GM12878 (cell line): ENCODE results near the gene UBTF. TPM values are rescaled to one million over a fixed set of nuclear protein-coding genes. Genes with fewer than 3 reads are reported as not detected.
A peak's percentile ranks its signal among the peaks of the same experiment; 100 is the strongest.

Experiments
- CHD2 ChIP-seq: IDR thresholded peaks from 2 replicates; pipeline ENCODE4 v1.6.1; 2011; ENCODE audit warnings: low read depth, low read length, improper control_type of control experiment, borderline replicate concordance
- HCFC1 ChIP-seq: fragments of 150-350 bp; IDR thresholded peaks from 2 replicates; pipeline ENCODE4 v1.6.1; 2014; ENCODE audit warnings: low read length
- HDAC2 ChIP-seq: fragments of 200-600 bp; sonication (generic); IDR thresholded peaks from 2 replicates; pipeline ENCODE4 v1.6.1; 2017
- IKZF2 ChIP-seq, 2 experiments: fragments of 450-650 bp; IDR thresholded peaks; 2 replicates each; pipeline ENCODE4 v1.6.1; 2017; ENCODE audit warnings: mild to moderate bottlenecking in 2 of 2, moderate library complexity in 2 of 2
- MXI1 ChIP-seq: fragments of 150-350 bp; IDR thresholded peaks from 2 replicates; pipeline ENCODE4 v1.6.1; 2011; ENCODE audit warnings: low read depth, mild to moderate bottlenecking, inconsistent platforms, low read length, improper control_type of control experiment
- NR2F1 ChIP-seq: fragments of 450-650 bp; conservative IDR thresholded peaks from 2 replicates; pipeline ENCODE4 v1.6.1; 2017; ENCODE audit warnings: mild to moderate bottlenecking
- RAD21 ChIP-seq: IDR thresholded peaks from 2 replicates; pipeline ENCODE4 v1.6.1; 2011; ENCODE audit warnings: mild to moderate bottlenecking, low read depth, low read length, moderate library complexity; ENCODE audit not compliant: insufficient read depth
- RELA ChIP-seq: fragments of 450-650 bp; IDR thresholded peaks from 2 replicates; pipeline ENCODE4 v1.8.0; 2014; ENCODE audit warnings: borderline replicate concordance; ENCODE audit not compliant: partially characterized antibody
- SPI1 ChIP-seq: IDR thresholded peaks from 2 replicates; pipeline ENCODE4 v1.6.1; 2011; ENCODE audit warnings: low read depth, mild to moderate bottlenecking, low read length, moderate library complexity, borderline replicate concordance; ENCODE audit not compliant: insufficient read depth
- TAF1 ChIP-seq: IDR thresholded peaks from 2 replicates; pipeline ENCODE4 v1.6.1; 2011; ENCODE audit warnings: mild to moderate bottlenecking, low read depth, low read length, borderline replicate concordance
- TBL1XR1 ChIP-seq: IDR thresholded peaks from 2 replicates; pipeline ENCODE4 v1.6.1; 2012; ENCODE audit warnings: low read depth, low read length, improper control_type of control experiment
- polyA plus RNA-seq, 11 experiments: library from polyadenylated mRNA; depleted of rRNA in 4 of 11; unstranded in 6 of 11; stranded (reverse) in 5 of 11; fragments of >200 nt; fragmentation: Nextera tagmentation in 4 of 11; fragmentation: Illumina TruSeq in 1 of 11; extraction: Ambion mirVana in 4 of 11; extraction: Trizol in 1 of 11; gene quantifications; 1 replicate in 1 of 11; 2 replicates in 10 of 11; pipeline versions ENCODE4 v1.2.1 to v1.2.3, GENCODE V29; 2011 to 2016; ENCODE audit warnings: inconsistent platforms in 2 of 11, missing spikeins in 2 of 11, low read depth in 1 of 11
- total RNA-seq, 4 experiments: library from RNA; depleted of rRNA in 3 of 4; stranded (reverse); fragments of >200 nt in 3 of 4; fragmentation: Illumina TruSeq in 1 of 4; extraction: Trizol in 1 of 4; gene quantifications; 2 replicates each; pipeline versions ENCODE4 v1.2.1 to v1.2.3, GENCODE V29; 2013 to 2021
- TF ChIP-seq, protein P1 (sequence below): IDR thresholded peaks from 2 replicates; pipeline ENCODE4 v1.6.1; 2012; ENCODE audit warnings: low read depth, low read length, improper control_type of control experiment
- TF ChIP-seq, protein P2 (sequence below), 3 experiments: IDR thresholded peaks in 2 of 3; conservative IDR thresholded peaks in 1 of 3; 2 replicates each; pipeline ENCODE4 v1.5.1; 2011; ENCODE audit warnings: low read depth in 3 of 3, low read length in 3 of 3, mild to moderate bottlenecking in 3 of 3, control low read depth in 2 of 3, moderate library complexity in 2 of 3, inconsistent platforms in 1 of 3, mixed read lengths in 1 of 3; ENCODE audit not compliant: control insufficient read depth in 2 of 3, insufficient read depth in 1 of 3; ENCODE audit errors: extremely low read depth in 1 of 3
- TF ChIP-seq, protein P3 (sequence below): fragments of 450-650 bp; IDR thresholded peaks from 2 replicates; pipeline ENCODE4 v1.6.1; 2017; ENCODE audit warnings: borderline replicate concordance

The UBTF gene
- total and polyA plus RNA-seq, 10 of the 15 experiments (the other 5 are each of a cell fraction or from before 2014, with no cell fraction given): 2.2 to 124 (median 79.6) TPM

DNA sequence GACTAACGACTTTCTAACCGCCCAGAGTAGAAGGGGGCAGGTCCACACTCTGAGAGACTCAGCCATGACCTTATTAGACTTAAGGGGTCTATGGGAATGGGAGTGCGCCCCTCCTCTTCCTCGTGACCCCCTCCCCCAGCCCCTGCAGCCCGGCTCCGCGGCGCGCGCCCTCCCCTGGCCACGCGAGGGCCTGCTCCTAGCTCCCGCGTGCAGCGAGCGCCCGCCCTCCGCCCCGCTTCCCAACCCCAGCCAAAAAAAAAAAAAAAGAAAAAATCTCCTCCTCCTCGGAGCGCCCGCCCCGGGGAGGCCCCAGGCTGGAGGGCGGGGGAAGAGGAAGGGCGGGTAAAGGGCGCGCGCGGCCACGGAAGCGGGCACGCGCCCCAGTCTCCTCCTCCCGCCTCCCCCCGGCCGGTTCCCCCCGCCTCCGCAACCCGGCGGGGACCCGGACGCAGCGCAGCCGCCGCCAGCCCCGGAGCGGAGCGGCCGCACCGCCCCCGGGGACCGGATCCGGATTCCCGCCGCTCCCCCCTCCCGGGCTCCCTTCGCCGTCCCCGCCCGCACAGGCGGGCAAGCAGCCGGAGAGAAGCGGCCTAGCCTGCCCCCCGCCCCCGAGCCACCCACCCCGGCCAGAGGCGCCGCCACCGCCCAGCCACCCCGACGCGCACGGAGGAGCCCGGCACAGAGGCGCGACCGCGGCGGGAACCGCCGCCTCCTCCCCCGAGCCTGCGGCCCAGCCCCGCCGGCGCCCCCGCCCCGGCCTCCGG is 949 bp downstream of the UBTF start (continued):
- TF ChIP-seq, protein P1, sequence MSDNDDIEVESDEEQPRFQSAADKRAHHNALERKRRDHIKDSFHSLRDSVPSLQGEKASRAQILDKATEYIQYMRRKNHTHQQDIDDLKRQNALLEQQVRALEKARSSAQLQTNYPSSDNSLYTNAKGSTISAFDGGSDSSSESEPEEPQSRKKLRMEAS: peak; percentile 59; the same call in 1 of the 2 replicates
- TF ChIP-seq TBL1XR1 (0 out of 2 replicates have a peak, but pooled peaks have one; percentile 19), RAD21 (peak; percentile 25; the same call in 1 of the 2 replicates), TAF1 (0 out of 2 replicates have a peak, but pooled peaks have one; percentile 46), CHD2 (peak; percentile 24; the same call in 1 of the 2 replicates), RELA (no peak), NR2F1 (peak; percentile 57; the same call in 1 of the 2 replicates), HDAC2 (no peak), IKZF2 (IDR thresholded peaks at IDR 0.05) (0 out of 4 replicates have a peak, but pooled peaks of 1 of the 2 experiments have one; percentile 8), HCFC1 (0 out of 2 replicates have a peak, but pooled peaks have one; percentile 31), MXI1 (peak; percentile 27), SPI1 (0 out of 2 replicates have a peak, but pooled peaks have one; percentile 32)
- TF ChIP-seq, protein P2, sequence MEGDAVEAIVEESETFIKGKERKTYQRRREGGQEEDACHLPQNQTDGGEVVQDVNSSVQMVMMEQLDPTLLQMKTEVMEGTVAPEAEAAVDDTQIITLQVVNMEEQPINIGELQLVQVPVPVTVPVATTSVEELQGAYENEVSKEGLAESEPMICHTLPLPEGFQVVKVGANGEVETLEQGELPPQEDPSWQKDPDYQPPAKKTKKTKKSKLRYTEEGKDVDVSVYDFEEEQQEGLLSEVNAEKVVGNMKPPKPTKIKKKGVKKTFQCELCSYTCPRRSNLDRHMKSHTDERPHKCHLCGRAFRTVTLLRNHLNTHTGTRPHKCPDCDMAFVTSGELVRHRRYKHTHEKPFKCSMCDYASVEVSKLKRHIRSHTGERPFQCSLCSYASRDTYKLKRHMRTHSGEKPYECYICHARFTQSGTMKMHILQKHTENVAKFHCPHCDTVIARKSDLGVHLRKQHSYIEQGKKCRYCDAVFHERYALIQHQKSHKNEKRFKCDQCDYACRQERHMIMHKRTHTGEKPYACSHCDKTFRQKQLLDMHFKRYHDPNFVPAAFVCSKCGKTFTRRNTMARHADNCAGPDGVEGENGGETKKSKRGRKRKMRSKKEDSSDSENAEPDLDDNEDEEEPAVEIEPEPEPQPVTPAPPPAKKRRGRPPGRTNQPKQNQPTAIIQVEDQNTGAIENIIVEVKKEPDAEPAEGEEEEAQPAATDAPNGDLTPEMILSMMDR (IDR thresholded peaks at IDR 0.05 in 2 of 3, conservative IDR thresholded peaks at IDR 0.05 in 1 of 3; ENCODE audit: control insufficient read depth in 2 of 3, extremely low read depth in 1 of 3, insufficient read depth in 1 of 3, low read depth in 3 of 3, low read length in 3 of 3): peak; percentile 45 to 66 (median 52); a peak in 5 of 6 replicates
- TF ChIP-seq, protein P3, sequence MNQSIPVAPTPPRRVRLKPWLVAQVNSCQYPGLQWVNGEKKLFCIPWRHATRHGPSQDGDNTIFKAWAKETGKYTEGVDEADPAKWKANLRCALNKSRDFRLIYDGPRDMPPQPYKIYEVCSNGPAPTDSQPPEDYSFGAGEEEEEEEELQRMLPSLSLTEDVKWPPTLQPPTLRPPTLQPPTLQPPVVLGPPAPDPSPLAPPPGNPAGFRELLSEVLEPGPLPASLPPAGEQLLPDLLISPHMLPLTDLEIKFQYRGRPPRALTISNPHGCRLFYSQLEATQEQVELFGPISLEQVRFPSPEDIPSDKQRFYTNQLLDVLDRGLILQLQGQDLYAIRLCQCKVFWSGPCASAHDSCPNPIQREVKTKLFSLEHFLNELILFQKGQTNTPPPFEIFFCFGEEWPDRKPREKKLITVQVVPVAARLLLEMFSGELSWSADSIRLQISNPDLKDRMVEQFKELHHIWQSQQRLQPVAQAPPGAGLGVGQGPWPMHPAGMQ: no peak
